ENCODE results near the gene APOBEC3B.
"Not testable (repeated sequence)": the region's sequence is repeated elsewhere in the genome, so short reads cannot be mapped to it uniquely, and the experiment has no call there.

APOBEC3B gene

DNA sequence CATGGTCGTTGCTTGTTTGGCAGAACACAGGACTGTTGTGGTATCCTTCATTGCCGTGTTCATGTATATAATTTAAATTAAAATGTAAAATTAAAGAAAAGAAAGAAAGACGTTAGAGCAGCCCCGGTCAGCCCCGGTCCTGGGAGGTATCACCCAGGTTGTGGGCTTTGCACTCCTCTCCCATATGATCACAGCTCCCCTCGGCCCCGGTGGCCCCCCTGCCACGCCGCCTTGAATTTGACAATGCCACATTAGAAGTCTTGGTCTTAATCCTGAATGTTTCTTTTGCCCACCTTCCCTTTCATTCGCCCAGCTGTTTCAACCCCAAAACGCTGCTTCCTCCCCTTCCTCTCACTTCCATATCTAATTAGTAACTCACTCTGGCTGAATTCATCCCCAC lies 13.3 kb upstream of the APOBEC3B start:
- no peak for DNase-seq

DNA sequence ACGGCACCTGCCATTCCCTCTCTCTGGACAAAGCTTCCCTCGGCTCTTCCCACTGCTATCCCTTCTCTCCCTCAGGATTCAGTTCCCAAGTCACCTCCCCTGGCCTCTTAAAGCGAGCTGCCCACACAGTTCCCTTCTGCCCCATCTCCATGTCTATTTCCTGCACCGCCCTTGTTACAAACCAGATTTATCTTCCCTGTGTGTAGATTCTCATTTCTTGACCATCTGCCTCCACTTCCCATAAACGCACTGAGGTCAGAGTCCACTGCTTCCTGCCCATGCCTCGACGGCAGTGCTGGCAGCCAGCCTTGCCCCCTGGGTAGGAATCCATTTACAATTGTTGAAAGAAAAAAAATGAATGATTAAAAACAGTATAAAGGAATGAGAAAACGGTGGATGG lies 11.6 kb upstream of the APOBEC3B start:
- DNase-seq = no peak

DNA sequence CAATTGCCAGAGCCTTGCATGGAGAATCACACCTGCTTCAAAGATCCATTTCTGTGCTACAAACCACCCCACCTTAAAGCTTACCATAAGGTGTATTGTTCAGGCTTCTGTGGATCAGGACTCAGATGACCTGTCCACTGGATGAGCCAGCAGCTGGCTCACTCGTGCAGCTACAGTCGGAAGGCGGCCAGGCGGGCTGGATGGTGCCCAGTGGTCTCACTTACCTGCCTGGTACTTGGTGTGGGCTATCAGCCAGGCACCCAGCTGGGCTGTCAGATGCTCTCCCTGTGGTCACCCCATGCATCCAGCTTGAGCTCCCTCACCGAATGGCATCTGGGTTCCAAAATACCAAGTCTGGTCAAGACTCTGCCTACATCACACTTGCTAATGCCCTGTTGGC lies 10.9 kb upstream of the APOBEC3B start:
- DNase-seq = no peak

- DNase-seq = no peak
Observed at GRCh38 chr22:38971791-38972190, 10.4 kb upstream of the APOBEC3B start.

DNA sequence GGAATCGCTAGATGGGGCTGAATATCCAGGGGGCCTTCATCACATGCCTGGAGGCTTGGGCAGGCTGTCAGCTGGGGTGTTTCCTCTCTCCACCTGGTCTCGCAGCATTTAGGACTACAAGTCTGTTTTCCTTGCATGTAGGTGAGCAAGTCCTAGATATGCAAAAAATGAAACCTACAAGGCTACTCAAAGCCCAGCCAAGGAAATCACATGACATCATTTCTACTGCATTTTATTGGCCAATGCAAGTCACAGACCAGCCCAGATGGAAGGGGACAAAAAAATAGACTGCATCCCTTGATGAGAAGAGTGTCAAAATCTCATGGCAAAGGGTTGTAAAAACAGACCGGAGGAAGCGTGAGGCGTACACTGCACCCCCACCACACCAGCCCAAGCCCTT lies 9.6 kb upstream of the APOBEC3B start:
- no peak for DNase-seq

DNA sequence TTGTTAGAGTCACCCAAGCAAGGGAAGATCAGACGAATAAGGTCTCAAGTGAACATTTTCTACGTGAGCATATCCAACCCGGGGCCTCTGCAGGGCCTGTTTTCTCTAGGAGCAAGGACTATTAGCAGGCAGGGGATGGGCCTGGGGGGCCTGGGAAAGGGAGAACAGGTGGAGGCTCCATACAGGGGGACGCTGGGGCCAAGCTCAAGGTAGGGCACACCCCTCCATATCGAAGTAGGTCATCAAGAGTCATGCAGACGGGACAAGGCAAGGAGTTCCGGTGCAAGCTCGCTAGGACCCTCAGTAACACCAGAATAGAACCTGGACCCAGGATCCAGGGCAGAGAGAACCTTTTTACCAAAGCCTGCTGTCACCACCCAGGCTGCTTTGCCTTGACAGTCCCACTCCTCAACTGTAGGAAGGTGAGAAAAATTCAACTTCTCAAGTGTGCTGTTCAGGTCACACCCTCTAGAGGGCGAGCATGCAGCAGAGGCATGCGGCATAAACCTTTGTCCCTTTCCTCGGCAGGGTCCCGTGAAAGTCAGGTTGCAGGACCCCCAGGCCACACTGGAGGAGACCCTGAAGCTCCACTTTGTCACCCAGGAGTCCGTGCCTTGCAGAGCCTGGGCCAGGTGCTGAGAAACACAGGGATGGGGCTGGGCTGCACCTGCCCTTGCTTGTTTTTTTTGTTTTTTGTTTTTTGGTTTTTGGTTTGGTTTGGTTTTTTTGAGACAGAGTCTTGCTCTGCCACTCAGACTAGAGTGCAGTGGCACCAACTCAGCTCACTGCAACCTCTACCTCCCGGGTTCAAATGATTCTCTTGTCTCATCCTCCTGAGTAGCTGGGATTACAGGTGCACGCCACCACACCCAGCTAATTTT lies 8.6 kb upstream of the APOBEC3B start:
- peak; percentile 21 for DNase-seq

DNA sequence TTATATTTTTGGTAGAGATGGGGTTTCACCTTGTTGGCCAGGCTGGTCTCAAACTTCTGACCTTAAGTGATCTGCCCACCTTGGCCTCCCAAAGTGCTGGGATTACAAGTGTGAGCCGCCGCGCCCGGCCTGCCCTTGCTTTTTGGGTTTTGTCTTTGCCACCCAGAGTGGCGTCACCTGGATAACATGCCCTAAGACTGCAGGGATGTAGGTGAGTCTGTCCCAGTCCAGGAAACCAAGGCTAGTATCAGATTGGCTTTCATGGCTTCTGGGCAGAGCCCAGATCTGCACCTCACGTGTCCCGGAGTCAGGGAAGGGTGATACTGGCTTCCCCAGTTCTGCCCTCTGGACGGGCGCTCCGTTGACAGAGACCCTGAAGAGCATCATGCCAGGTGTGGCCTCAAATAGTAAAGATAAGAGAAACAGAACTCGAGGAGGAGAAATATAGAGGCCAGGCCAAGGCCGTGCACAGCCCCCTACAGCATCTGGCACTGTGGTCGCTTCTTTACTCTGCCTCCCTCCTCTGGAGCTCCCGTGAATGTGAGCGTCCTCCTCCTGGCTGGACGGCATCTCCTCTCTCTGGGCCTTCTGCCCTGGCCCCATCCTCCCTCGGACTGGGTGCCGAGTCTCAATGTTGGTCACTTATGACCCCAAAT lies 7.8 kb upstream of the APOBEC3B start:
- DNase-seq = no peak

DNA sequence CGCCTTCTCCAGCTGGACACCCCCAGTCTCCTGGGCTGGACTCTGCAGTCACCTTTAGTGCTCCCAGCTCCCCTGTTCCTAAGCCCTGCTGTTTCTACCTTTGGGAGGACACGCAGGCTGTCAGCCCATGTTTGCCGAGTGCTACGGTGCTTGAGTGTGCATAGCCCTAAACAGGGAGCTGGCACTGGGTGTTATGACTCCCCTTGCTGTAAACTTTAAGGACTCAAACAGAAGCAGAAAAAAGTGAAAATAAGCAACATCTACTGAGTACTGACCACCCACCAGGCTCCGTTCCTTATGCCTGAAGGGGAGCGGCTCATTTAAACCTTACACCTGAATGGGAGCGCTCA lies 7.3 kb upstream of the APOBEC3B start:
- DNase-seq = no peak

- DNase-seq = not testable (repeated sequence)
Observed at GRCh38 chr22:38977289-38977688, 4.9 kb upstream of the APOBEC3B start.

- DNase-seq = not testable (repeated sequence)
Observed at GRCh38 chr22:38980587-38980986, 1.6 kb upstream of the APOBEC3B start.

DNA sequence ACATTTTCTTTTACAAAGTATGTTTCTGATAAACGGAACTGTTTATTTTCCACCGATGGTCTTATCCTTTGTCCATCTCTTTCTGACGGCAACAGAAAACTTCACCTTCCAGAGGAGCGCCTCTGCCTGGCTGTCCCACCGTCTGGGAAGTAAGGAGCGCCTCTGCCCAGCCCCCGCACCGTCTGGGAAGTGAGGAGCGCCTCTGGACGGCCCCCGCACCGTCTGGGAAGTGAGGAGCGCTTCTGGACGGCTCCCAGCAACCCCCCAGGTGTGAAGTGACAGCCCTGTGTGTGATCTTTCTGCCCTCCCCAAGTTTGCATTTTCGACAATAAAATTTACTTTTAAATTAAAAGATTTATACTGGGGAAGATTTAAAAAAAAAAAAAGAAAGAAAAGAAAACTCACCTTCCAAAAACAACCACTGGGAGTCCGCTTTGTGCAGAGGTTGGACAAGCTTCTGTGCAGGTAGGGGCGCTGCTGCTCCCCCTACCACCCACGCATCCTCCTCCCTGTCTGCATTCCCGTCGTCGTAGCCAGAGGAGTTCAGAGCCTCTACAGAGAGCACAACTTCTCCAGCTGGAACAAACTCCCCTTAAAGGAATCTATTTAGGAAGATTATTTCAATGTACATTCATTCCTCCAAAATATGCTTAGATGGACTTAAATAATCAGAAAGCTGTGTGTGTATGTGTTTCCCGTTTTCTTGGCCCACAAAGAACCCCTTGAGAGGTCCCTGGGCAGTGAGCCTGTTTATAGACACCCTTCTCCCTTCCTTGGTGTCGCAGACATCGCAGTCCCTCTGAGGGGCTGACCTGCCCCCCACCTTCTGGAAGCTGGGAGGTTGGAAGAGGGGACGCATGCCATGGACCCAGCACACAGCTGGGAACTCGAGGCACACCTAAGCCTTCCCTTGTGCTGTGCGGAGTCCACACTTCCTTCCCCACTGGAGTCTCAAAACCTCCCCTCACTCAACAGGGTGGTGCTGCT lies 849 bp upstream of the APOBEC3B start:
- DNase-seq = peak; percentile 20

GRCh38 chr22:38984224-38984623 lies 2.1 kb downstream of the APOBEC3B start:
- DNase-seq = no peak

GRCh38 chr22:38984784-38985757 lies 2.9 kb downstream of the APOBEC3B start:
- peak; percentile 11 for DNase-seq

GRCh38 chr22:38986629-38987028 lies 4.5 kb downstream of the APOBEC3B start:
- DNase-seq = no peak

DNA sequence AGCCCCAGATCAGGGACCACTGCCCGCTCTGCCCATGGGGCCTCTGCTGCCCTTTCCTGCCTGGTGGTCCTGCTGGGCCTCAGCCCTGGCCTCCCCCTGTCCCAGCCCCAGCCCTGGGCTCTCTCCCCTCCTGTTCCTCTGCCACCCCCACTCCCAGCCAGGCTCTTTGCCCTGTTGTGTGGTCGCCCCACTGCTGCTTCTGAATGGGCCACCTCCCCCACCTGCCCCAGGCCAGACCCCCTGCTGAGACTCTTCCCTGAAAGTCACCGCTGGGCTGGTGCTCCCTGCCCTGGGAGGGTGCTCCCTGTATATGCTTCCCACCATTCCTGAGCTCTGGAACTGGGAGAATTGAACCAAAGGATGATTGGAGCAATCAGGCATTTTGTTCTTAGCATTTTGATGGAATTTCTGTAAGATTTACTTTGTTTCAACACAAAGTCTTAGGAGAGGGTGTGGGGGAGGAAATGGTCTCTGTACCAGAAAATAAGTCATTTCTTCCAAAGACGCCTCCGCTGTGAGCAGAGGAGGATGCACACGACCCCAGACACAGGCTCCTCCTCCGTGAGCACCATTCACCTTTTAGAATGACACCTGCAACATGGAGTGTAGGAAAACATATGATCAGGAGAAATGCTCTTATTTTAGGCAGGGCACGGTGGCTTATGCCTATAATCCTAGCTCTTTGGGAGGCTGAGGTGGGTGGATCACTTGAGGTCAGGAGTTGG lies 5.2 kb downstream of the APOBEC3B start:
- no peak for DNase-seq

GRCh38 chr22:38989466-38989865 lies 7.3 kb downstream of the APOBEC3B start:
- no peak for DNase-seq

GRCh38 chr22:38992871-38993371 lies 10.8 kb downstream of the APOBEC3B start:
- DNase-seq = not testable (repeated sequence)

- DNase-seq = no peak
Observed at GRCh38 chr22:38996105-38996504, 14.0 kb downstream of the APOBEC3B start.

DNA sequence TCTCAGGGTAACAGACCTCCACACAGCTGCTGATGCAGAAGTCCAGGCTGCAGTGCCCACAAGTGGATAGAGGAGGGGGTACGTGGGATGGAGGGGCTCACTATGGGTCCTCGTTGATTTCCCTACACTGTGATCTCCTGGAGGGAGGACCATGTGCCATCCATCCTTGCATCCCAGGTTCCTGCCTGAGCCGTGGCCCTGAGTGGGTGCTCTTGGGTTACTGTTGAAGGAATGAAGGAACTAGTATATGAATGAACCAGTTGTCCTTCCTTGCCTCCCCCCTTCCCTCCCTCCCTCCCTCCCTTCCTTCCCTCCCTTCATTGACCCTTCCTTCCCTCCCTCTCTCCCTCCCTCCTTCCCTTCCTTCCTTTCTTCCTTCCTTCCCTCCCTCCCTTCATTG lies 15.4 kb downstream of the APOBEC3B start:
- no peak for DNase-seq

- peak; percentile 85 for DNase-seq
Observed at GRCh38 chr22:39003165-39003638, 21.1 kb downstream of the APOBEC3B start.

- no peak for DNase-seq
Observed at GRCh38 chr22:39007177-39007576, 25.0 kb downstream of the APOBEC3B start.
